ENCODE data around the gene NTRK2.

Gene NTRK2

GRCh38 chr9:84950879-84951811 is 281.6 kb downstream of the NTRK2 start:
- H3K9ac ChIP-seq (ENCODE audit: low read length), result no peak overlapping the region
- H3K27ac ChIP-seq (ENCODE audit: low read depth, low read length), result no peak overlapping the region
- H3K4me1 ChIP-seq (ENCODE audit: insufficient read depth, low read length), result no peaks in the 10 kb centered on the region

GRCh38 chr9:84953252-84953773 is 283.8 kb downstream of the NTRK2 start:
- no peak overlapping the region for H3K27ac ChIP-seq (ENCODE audit: low read depth, low read length)
- no peaks in the 10 kb centered on the region for H3K9me3 ChIP-seq (ENCODE audit: low read length)
- H3K9ac ChIP-seq (ENCODE audit: low read length), result no peak overlapping the region
- no peak overlapping the region for H3K4me3 ChIP-seq (ENCODE audit: low read depth in 1 of 2, low read length in 2 of 2)
- H3K27me3 ChIP-seq (ENCODE audit: control insufficient read depth in 1 of 2, insufficient read depth in 2 of 2, low read length in 2 of 2), result no peaks in the 10 kb centered on the region
- H3K4me1 ChIP-seq (ENCODE audit: insufficient read depth, low read length), result no peaks in the 10 kb centered on the region
- H3K36me3 ChIP-seq (ENCODE audit: insufficient read depth, low read length), result no peaks in the 10 kb centered on the region

More at GRCh38 chr9:84950879-84951811, 281.6 kb downstream of the NTRK2 start:
- no peaks in the 10 kb centered on the region for H3K9me3 ChIP-seq (ENCODE audit: low read length)
- no peaks in the 10 kb centered on the region for H3K27me3 ChIP-seq (ENCODE audit: control insufficient read depth in 1 of 2, insufficient read depth in 2 of 2, low read length in 2 of 2)
- no peaks in the 10 kb centered on the region for H3K36me3 ChIP-seq (ENCODE audit: insufficient read depth, low read length)
- no peak overlapping the region for H3K4me3 ChIP-seq (ENCODE audit: low read depth in 1 of 2, low read length in 2 of 2)

GRCh38 chr9:84953797-84954705 is 284.5 kb downstream of the NTRK2 start:
- no peak overlapping the region for H3K4me3 ChIP-seq (ENCODE audit: low read depth in 1 of 2, low read length in 2 of 2)
- no peaks in the 10 kb centered on the region for H3K9me3 ChIP-seq (ENCODE audit: low read length)
- no peak overlapping the region for H3K27ac ChIP-seq (ENCODE audit: low read depth, low read length)
- H3K9ac ChIP-seq (ENCODE audit: low read length), result no peak overlapping the region
- no peaks in the 10 kb centered on the region for H3K27me3 ChIP-seq (ENCODE audit: control insufficient read depth in 1 of 2, insufficient read depth in 2 of 2, low read length in 2 of 2)
- no peaks in the 10 kb centered on the region for H3K36me3 ChIP-seq (ENCODE audit: insufficient read depth, low read length)
- no peaks in the 10 kb centered on the region for H3K4me1 ChIP-seq (ENCODE audit: insufficient read depth, low read length)

- no peaks in the 10 kb centered on the region for H3K36me3 ChIP-seq (ENCODE audit: insufficient read depth, low read length)
- no peak overlapping the region for H3K9ac ChIP-seq (ENCODE audit: low read length)
- no peak overlapping the region for H3K27ac ChIP-seq (ENCODE audit: low read depth, low read length)
- no peaks in the 10 kb centered on the region for H3K27me3 ChIP-seq (ENCODE audit: control insufficient read depth in 1 of 2, insufficient read depth in 2 of 2, low read length in 2 of 2)
- H3K4me1 ChIP-seq (ENCODE audit: insufficient read depth, low read length), result no peaks in the 10 kb centered on the region
- no peak overlapping the region for H3K4me3 ChIP-seq (ENCODE audit: low read depth in 1 of 2, low read length in 2 of 2)
- no peaks in the 10 kb centered on the region for H3K9me3 ChIP-seq (ENCODE audit: low read length)
These were observed 285.6 kb downstream of the NTRK2 start for GRCh38 chr9:84955155-84955554.

GRCh38 chr9:84955971-84956370 is 286.4 kb downstream of the NTRK2 start:
- Histone ChIP-seq H3K4me1 (ENCODE audit: insufficient read depth, low read length) (no peaks in the 10 kb centered on the region), H3K27ac (ENCODE audit: low read depth, low read length) (no peak overlapping the region), H3K4me3 (ENCODE audit: low read depth in 1 of 2, low read length in 2 of 2) (no peak overlapping the region), H3K9me3 (ENCODE audit: low read length) (no peaks in the 10 kb centered on the region), H3K9ac (ENCODE audit: low read length) (no peak overlapping the region), H3K36me3 (ENCODE audit: insufficient read depth, low read length) (no peaks in the 10 kb centered on the region), H3K27me3 (ENCODE audit: control insufficient read depth in 1 of 2, insufficient read depth in 2 of 2, low read length in 2 of 2) (no peaks in the 10 kb centered on the region)

GRCh38 chr9:84959339-84959738 is 289.8 kb downstream of the NTRK2 start:
- Histone ChIP-seq H3K4me1 (ENCODE audit: insufficient read depth, low read length) (no peaks in the 10 kb centered on the region), H3K27me3 (ENCODE audit: control insufficient read depth in 1 of 2, insufficient read depth in 2 of 2, low read length in 2 of 2) (no peaks in the 10 kb centered on the region), H3K9me3 (ENCODE audit: low read length) (no peaks in the 10 kb centered on the region), H3K4me3 (ENCODE audit: low read depth in 1 of 2, low read length in 2 of 2) (no peak overlapping the region), H3K9ac (ENCODE audit: low read length) (no peak overlapping the region), H3K36me3 (ENCODE audit: insufficient read depth, low read length) (no peaks in the 10 kb centered on the region), H3K27ac (ENCODE audit: low read depth, low read length) (no peak overlapping the region)

- Histone ChIP-seq H3K27me3 (ENCODE audit: control insufficient read depth in 1 of 2, insufficient read depth in 2 of 2, low read length in 2 of 2) (no peaks in the 10 kb centered on the region), H3K36me3 (ENCODE audit: insufficient read depth, low read length) (no peaks in the 10 kb centered on the region), H3K4me3 (ENCODE audit: low read depth in 1 of 2, low read length in 2 of 2) (no peak overlapping the region), H3K27ac (ENCODE audit: low read depth, low read length) (no peak overlapping the region), H3K9me3 (ENCODE audit: low read length) (no peaks in the 10 kb centered on the region), H3K9ac (ENCODE audit: low read length) (no peak overlapping the region), H3K4me1 (ENCODE audit: insufficient read depth, low read length) (no peaks in the 10 kb centered on the region)
These were observed 297.6 kb downstream of the NTRK2 start for GRCh38 chr9:84966876-84967830.

GRCh38 chr9:84969084-84969483 is 299.6 kb downstream of the NTRK2 start:
- no peak overlapping the region for H3K27ac ChIP-seq (ENCODE audit: low read depth, low read length)

GRCh38 chr9:84969736-84970135 is 300.2 kb downstream of the NTRK2 start:
- Histone ChIP-seq H3K9me3 (ENCODE audit: low read length) (no peaks in the 10 kb centered on the region), H3K27ac (ENCODE audit: low read depth, low read length) (no peak overlapping the region), H3K4me3 (ENCODE audit: low read depth in 1 of 2, low read length in 2 of 2) (no peak overlapping the region), H3K27me3 (ENCODE audit: control insufficient read depth in 1 of 2, insufficient read depth in 2 of 2, low read length in 2 of 2) (no peaks in the 10 kb centered on the region), H3K36me3 (ENCODE audit: insufficient read depth, low read length) (no peaks in the 10 kb centered on the region), H3K4me1 (ENCODE audit: insufficient read depth, low read length) (no peaks in the 10 kb centered on the region), H3K9ac (ENCODE audit: low read length) (no peak overlapping the region)

More at GRCh38 chr9:84969084-84969483, 299.6 kb downstream of the NTRK2 start:
- H3K9ac ChIP-seq (ENCODE audit: low read length), result no peak overlapping the region
- H3K4me1 ChIP-seq (ENCODE audit: insufficient read depth, low read length), result no peaks in the 10 kb centered on the region
- H3K4me3 ChIP-seq (ENCODE audit: low read depth in 1 of 2, low read length in 2 of 2), result no peak overlapping the region
- no peaks in the 10 kb centered on the region for H3K36me3 ChIP-seq (ENCODE audit: insufficient read depth, low read length)
- no peaks in the 10 kb centered on the region for H3K27me3 ChIP-seq (ENCODE audit: control insufficient read depth in 1 of 2, insufficient read depth in 2 of 2, low read length in 2 of 2)
- no peaks in the 10 kb centered on the region for H3K9me3 ChIP-seq (ENCODE audit: low read length)

- no peaks in the 10 kb centered on the region for H3K4me1 ChIP-seq (ENCODE audit: insufficient read depth, low read length)
These were observed 300.9 kb downstream of the NTRK2 start for GRCh38 chr9:84970432-84970831.

More at GRCh38 chr9:84970432-84970831, 300.9 kb downstream of the NTRK2 start:
- Histone ChIP-seq H3K36me3 (ENCODE audit: insufficient read depth, low read length) (no peaks in the 10 kb centered on the region), H3K9ac (ENCODE audit: low read length) (no peak overlapping the region), H3K27ac (ENCODE audit: low read depth, low read length) (no peak overlapping the region), H3K4me3 (ENCODE audit: low read depth in 1 of 2, low read length in 2 of 2) (no peak overlapping the region), H3K9me3 (ENCODE audit: low read length) (no peaks in the 10 kb centered on the region), H3K27me3 (ENCODE audit: control insufficient read depth in 1 of 2, insufficient read depth in 2 of 2, low read length in 2 of 2) (no peaks in the 10 kb centered on the region)

All from muscle layer of colon (tissue), 2 donors.